HepG2 (cell line): ENCODE data around the gene TMEM53. TPM values are rescaled to one million over a fixed set of nuclear protein-coding genes. Genes with fewer than 3 reads are reported as not detected.

Experiments
- ATAC-seq: fragments of 200-7000 bp; cut with Tn5 transposase; 3 replicates; pipeline ENCODE4 v1.9.1; 2020; ENCODE audit warnings: mild to moderate bottlenecking, moderate library complexity
- BruUV-seq: library from RNA; stranded (reverse); fragments of 400-500 nt; replicated peaks from 2 replicates; lab custom pipeline; 2021; lab: Mats Ljungman, UMichigan
- CTCF ChIA-PET: fragments of 300-600 bp; formaldehyde crosslinking; extraction: SDS; loops from one replicate; lab custom pipeline; 2021; ENCODE audit warnings: low total read pairs, inconsistent platforms, low intra/inter-chr PET ratio; lab: Yijun Ruan, JAX
- POLR2A ChIA-PET: fragments of 350-600 bp; sonication (Branson Sonifier 250); formaldehyde crosslinking; loops from one replicate; lab custom pipeline; 2020; ENCODE audit warnings: antibody characterized with exemption, inconsistent platforms; lab: Yijun Ruan, JAX
- DNase-seq: peaks from one replicate; pipeline ENCODE4 v3.0.0-alpha.2; 2015; ENCODE audit warnings: low spot score
- FAIRE-seq: peaks from 3 replicates; lab custom pipeline; 2011; peaks lifted over from hg19 to GRCh38; lab: Jason Lieb, UNC
- H2AFZ ChIP-seq: one replicate; pipeline ENCODE4 v1.6.1; 2011; ENCODE audit warnings: low read length, inconsistent platforms
- H3K27ac ChIP-seq: fragments of 300-600 bp; 3 replicates; pipeline ENCODE4 v1.8.0; 2011; ENCODE audit warnings: mixed run types, mild to moderate bottlenecking, mixed read lengths, low read length, inconsistent platforms; ENCODE audit not compliant: insufficient read depth; ENCODE audit errors: extremely low read length
- H3K27me3 ChIP-seq, 2 experiments: fragments of 200-600 bp in 1 of 2; 2 replicates in 1 of 2; 3 replicates in 1 of 2; pipeline versions ENCODE4 v1.6.0 to v1.8.0; 2011; ENCODE audit warnings: low read length in 2 of 2, mild to moderate bottlenecking in 2 of 2, moderate library complexity in 2 of 2, inconsistent platforms in 1 of 2; ENCODE audit not compliant: insufficient read depth in 2 of 2, control insufficient read depth in 1 of 2
- H3K36me3 ChIP-seq, 2 experiments: fragments of 200-600 bp in 1 of 2; replicated peaks in 1 of 2; 2 replicates in 1 of 2; 3 replicates in 1 of 2; pipeline versions ENCODE4 v1.5.1 to v1.8.0; 2011; ENCODE audit warnings: low read length in 2 of 2, inconsistent platforms in 1 of 2; ENCODE audit not compliant: insufficient read depth in 2 of 2, control insufficient read depth in 1 of 2
- H3K4me1 ChIP-seq: 2 replicates; pipeline ENCODE4 v1.5.1; 2012; ENCODE audit warnings: low read length, inconsistent platforms; ENCODE audit not compliant: insufficient read depth
- H3K4me2 ChIP-seq: 2 replicates; pipeline ENCODE4 v1.6.0; 2011; ENCODE audit warnings: low read depth, low read length, inconsistent platforms
- H3K4me3 ChIP-seq, 3 experiments: fragments of 200-600 bp in 1 of 3; sonication (generic), shearing (Covaris generic) in 1 of 3; replicated peaks in 1 of 3; 2 replicates each; pipeline ENCODE4 v1.5.1; 2011 to 2016; ENCODE audit warnings: low read length in 3 of 3, inconsistent platforms in 2 of 3, low read depth in 2 of 3, mild to moderate bottlenecking in 2 of 3, control low read depth in 1 of 3, mixed read lengths in 1 of 3; ENCODE audit not compliant: insufficient read depth in 1 of 3
- H3K79me2 ChIP-seq: one replicate; pipeline ENCODE4 v1.6.1; 2011; ENCODE audit warnings: low read length, inconsistent platforms; ENCODE audit not compliant: insufficient read depth
- H3K9ac ChIP-seq: 2 replicates; pipeline ENCODE4 v1.6.0; 2011; ENCODE audit warnings: mild to moderate bottlenecking, low read depth, low read length, inconsistent platforms; ENCODE audit not compliant: insufficient read depth
- H3K9me3 ChIP-seq: 2 replicates; pipeline ENCODE4 v1.5.1; 2012; ENCODE audit warnings: mild to moderate bottlenecking, low read length
- H4K20me1 ChIP-seq: 2 replicates; pipeline ENCODE4 v1.6.0; 2011; ENCODE audit warnings: inconsistent platforms, mild to moderate bottlenecking, low read length, moderate library complexity; ENCODE audit not compliant: insufficient read depth
- CBX5 ChIP-seq: sonication (generic); formaldehyde crosslinking; IDR thresholded peaks from 2 replicates; pipeline ENCODE4 v1.4.0; 2020; ENCODE audit warnings: missing genetic modification reagents, borderline replicate concordance
- KLF11 ChIP-seq: IDR thresholded peaks from 2 replicates; pipeline ENCODE4 v1.6.1; 2016; ENCODE audit warnings: missing compliant biosample characterization
- PCBP2 ChIP-seq: fragments of 200-400 bp; formaldehyde crosslinking; optimal IDR thresholded peaks from 2 replicates; pipeline ENCODE3; 2018; ENCODE audit warnings: low read length, low read depth; ENCODE audit not compliant: poor library complexity, severe bottlenecking
- SRF ChIP-seq: IDR thresholded peaks from 2 replicates; pipeline ENCODE4 v1.6.1; 2011; ENCODE audit warnings: mild to moderate bottlenecking, low read depth, low read length, moderate library complexity
- USF2 ChIP-seq, 2 experiments: sonication (generic) in 1 of 2; formaldehyde crosslinking in 1 of 2; IDR thresholded peaks; 2 replicates each; pipeline versions ENCODE4 v1.5.1 to v1.6.1; 2011 to 2020; ENCODE audit warnings: borderline replicate concordance in 1 of 2, low read depth in 1 of 2, low read length in 1 of 2, mild to moderate bottlenecking in 1 of 2, missing genetic modification reagents in 1 of 2, moderate library complexity in 1 of 2
- ZFP90 ChIP-seq: sonication (generic); formaldehyde crosslinking; IDR thresholded peaks from 2 replicates; pipeline ENCODE4 v1.8.0; 2022; ENCODE audit warnings: missing genetic modification reagents, mild to moderate bottlenecking, inconsistent platforms, borderline replicate concordance
- ZNF546 ChIP-seq: sonication (generic); formaldehyde crosslinking; conservative IDR thresholded peaks from 2 replicates; pipeline ENCODE4 v1.8.1; 2023; ENCODE audit warnings: mild to moderate bottlenecking, missing genetic modification reagents
- ZNF749 ChIP-seq: sonication (generic); formaldehyde crosslinking; IDR thresholded peaks from 2 replicates; pipeline ENCODE4 v1.8.0; 2022; ENCODE audit warnings: mild to moderate bottlenecking, missing genetic modification reagents, moderate library complexity, borderline replicate concordance
- WGBS: methylation state at CpG from one replicate; pipeline ENCODE4 v1.1.6; 2017; ENCODE audit warnings: low lambda C conversion rate; 5-methylcytosine and 5-hydroxymethylcytosine counted together
- in situ Hi-C: cut with HindIII; loops from 2 replicates; pipeline ENCODE4 v1.10.0; 2017; ENCODE audit warnings: low pct_unique_long_range_greater_than_20kb; ENCODE audit not compliant: extremely low pct_ligation_motif_present
- intact Hi-C: fragments of 100-400 bp; cut with micrococcal nuclease; formaldehyde crosslinking; loops from one replicate; pipeline ENCODE4 v1.10.0; 2022; ENCODE audit not compliant: unreplicated experiment
- polyA plus RNA-seq, 8 experiments: library from polyadenylated mRNA; depleted of rRNA in 3 of 8; stranded (reverse) in 7 of 8; unstranded in 1 of 8; fragments of >200 nt; fragmentation: Illumina TruSeq in 4 of 8; extraction: Trizol in 4 of 8; gene quantifications; 2 replicates each; pipeline versions ENCODE4 v1.2.1 to v1.2.3, GENCODE V29; 2011 to 2016; ENCODE audit warnings: low read depth in 4 of 8, missing spikeins in 1 of 8, mixed read lengths in 1 of 8; ENCODE audit not compliant: insufficient read depth in 1 of 8
- total RNA-seq, 5 experiments: library from RNA; depleted of rRNA; stranded (reverse); fragments of >200 nt; fragmentation: Illumina TruSeq; extraction: Trizol; gene quantifications; 2 replicates each; pipeline ENCODE4 v1.2.3, GENCODE V29; 2016; ENCODE audit warnings: low read depth in 1 of 5
- TF ChIP-seq, protein P1 (sequence below): sonication (generic); formaldehyde crosslinking; IDR thresholded peaks from 2 replicates; pipeline ENCODE4 v1.8.0; 2022; ENCODE audit warnings: mild to moderate bottlenecking, missing genetic modification reagents

Gene TMEM53
- total and polyA plus RNA-seq, 2 of the 13 experiments (the other 11 are each of a cell fraction or from before 2014, with no cell fraction given): 12.6 to 20.2 TPM

- H4K20me1 ChIP-seq: no peaks in the 10 kb centered on the region
- in situ Hi-C loops: no loop called here
- no peaks in the 10 kb centered on the region for H3K27me3 ChIP-seq
- H2AFZ ChIP-seq: no peak overlapping the region
- H3K27ac ChIP-seq: no peak overlapping the region
- no TSS peak for BruUV-seq
- WGBS: 94% methylated on average over 10 of the region's 10 CpGs
- peaks cover 5% of the 10 kb centered on the region for H3K79me2 ChIP-seq
- no peak for DNase-seq
- FAIRE-seq: no peak
- H3K36me3 ChIP-seq: 0 out of 5 replicates have a peak, but pooled peaks cover 0 to 2% of the 10 kb centered on the region in 2 experiments
- no peak for ATAC-seq
- TF ChIP-seq, protein P1, sequence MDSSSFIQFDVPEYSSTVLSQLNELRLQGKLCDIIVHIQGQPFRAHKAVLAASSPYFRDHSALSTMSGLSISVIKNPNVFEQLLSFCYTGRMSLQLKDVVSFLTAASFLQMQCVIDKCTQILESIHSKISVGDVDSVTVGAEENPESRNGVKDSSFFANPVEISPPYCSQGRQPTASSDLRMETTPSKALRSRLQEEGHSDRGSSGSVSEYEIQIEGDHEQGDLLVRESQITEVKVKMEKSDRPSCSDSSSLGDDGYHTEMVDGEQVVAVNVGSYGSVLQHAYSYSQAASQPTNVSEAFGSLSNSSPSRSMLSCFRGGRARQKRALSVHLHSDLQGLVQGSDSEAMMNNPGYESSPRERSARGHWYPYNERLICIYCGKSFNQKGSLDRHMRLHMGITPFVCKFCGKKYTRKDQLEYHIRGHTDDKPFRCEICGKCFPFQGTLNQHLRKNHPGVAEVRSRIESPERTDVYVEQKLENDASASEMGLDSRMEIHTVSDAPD (CRISPR knock-in tag): no peak
- TF ChIP-seq PCBP2 (no peak), SRF (no peak), USF2 (IDR thresholded peaks at IDR 0.05; ENCODE audit: low read depth, low read length) (no peak), USF2 (CRISPR knock-in tag; IDR thresholded peaks at IDR 0.05; ENCODE audit: borderline replicate concordance) (no peak), KLF11 (CRISPR knock-in tag) (no peak), ZNF546 (CRISPR knock-in tag) (no peak), CBX5 (CRISPR knock-in tag) (no peak), ZNF749 (CRISPR knock-in tag) (no peak), ZFP90 (CRISPR knock-in tag) (no peak)
- TF ChIP-seq, all 625 proteins: peak for 0
- Histone ChIP-seq H3K9me3 (no peaks in the 10 kb centered on the region), H3K4me3 (no peak overlapping the region), H3K4me1 (peaks cover 40% of the 10 kb centered on the region), H3K9ac (no peak overlapping the region), H3K4me2 (no peak overlapping the region)
- CTCF ChIA-PET: no interaction called here
- POLR2A ChIA-PET: interaction anchor here (3.5 kb wide), 1 partner anchor 39 kb away, joined by 34 read pairs; no protein-coding TSS in a partner anchor
- intact Hi-C loops: no loop called here
Observed at GRCh38 chr1:44670751-44671640, 3.3 kb downstream of the TMEM53 start.
